CD1c-positive myeloid dendritic cell (primary cell): ENCODE results near the gene NT5C.
"Not testable (repeated sequence)": the region's sequence is repeated elsewhere in the genome, so short reads cannot be mapped to it uniquely, and the experiment has no call there.

Experiments
- DNase-seq: peaks from one replicate; pipeline ENCODE4 v3.0.0-alpha.2; 2016; ENCODE audit errors: extremely low spot score

Gene NT5C

GRCh38 chr17:75144816-75145512 lies 13.4 kb upstream of the NT5C start:
- DNase-seq, result peak; percentile 24

GRCh38 chr17:75142236-75142971 lies 10.9 kb upstream of the NT5C start:
- no peak for DNase-seq

GRCh38 chr17:75138519-75138918 lies 7.0 kb upstream of the NT5C start:
- DNase-seq, result no peak

GRCh38 chr17:75137762-75138161 lies 6.2 kb upstream of the NT5C start:
- not testable (repeated sequence) for DNase-seq

- DNase-seq, result no peak
Observed at GRCh38 chr17:75135946-75136345, 4.4 kb upstream of the NT5C start.

GRCh38 chr17:75135452-75135851 lies 3.9 kb upstream of the NT5C start:
- no peak for DNase-seq

GRCh38 chr17:75133607-75134347 lies 2.2 kb upstream of the NT5C start:
- DNase-seq, result not testable (repeated sequence)

DNA sequence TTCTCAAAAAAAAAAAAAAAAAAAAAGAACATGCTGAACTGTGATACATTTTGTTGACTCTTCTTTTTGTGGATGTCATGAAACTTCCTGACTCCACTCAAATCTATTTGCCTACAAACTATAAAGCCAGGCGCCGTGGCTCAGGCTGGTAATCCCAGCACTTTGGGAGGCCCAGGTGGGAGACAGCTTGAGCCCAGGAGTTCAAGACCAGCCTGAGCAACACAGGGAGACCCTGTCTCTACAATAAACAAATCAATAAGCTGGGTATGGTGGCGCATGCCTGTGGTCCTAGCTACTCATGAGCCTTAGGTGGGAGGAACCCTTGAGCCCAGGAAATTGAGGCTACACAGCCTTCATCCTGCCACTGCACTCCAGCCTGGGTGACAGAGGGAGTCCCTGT lies 1.5 kb upstream of the NT5C start:
- no peak for DNase-seq

GRCh38 chr17:75132018-75133000 lies 767 bp upstream of the NT5C start:
- DNase-seq, result not testable (repeated sequence)

- no peak for DNase-seq
Observed at GRCh38 chr17:75130632-75131277, 787 bp downstream of the NT5C start.

DNA sequence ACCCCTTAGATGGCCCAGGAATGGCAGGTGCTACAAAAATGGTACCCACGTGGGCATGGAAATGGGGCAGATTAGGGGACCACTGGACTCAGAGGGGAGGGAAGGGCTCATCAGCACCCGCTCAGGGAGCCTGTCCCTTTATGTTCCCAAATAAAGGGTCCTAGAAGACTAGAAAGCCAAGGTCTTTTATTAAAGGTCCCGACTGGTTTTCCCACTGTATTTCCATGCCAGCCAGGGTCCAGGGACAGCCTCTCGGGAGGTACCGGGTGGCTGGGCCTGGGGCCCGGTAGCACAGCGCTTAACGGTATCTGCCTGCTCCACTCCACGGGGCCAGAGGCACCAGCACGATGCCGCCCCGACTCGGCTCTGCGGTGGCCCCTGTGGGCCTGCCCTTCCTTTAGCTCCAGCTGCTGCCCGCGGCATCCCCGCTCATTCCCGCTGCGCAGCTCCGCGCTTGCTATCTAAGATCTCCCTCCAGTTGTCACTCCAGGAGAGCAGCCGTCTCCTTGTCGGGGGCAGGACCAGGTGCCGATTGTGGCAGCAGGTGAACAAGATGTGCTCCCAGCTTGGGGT lies 1.4 kb downstream of the NT5C start:
- DNase-seq, result no peak

- DNase-seq, result no peak
Observed at GRCh38 chr17:75129576-75129975, 2.0 kb downstream of the NT5C start.

- DNase-seq, result no peak
Observed at GRCh38 chr17:75128694-75129505, 2.6 kb downstream of the NT5C start.

DNA sequence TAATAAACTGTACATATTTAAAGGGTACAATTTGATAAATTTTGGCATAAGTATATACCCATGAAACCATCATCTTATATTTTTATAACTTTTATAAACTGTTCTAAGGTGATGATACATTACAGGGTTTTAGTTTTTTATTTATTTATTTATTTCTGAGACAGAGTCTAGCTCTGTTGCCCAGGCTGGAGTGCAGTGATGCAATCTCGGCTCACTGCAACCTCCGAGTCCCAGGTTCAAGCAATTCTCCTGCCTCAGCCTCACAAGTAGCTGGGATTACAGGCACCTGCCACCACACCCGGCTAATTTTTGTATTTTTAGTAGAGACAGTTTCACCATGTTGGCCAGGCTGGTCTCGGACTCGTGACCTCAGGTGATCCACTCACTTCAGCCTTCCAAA lies 3.6 kb downstream of the NT5C start:
- DNase-seq, result not testable (repeated sequence)

DNA sequence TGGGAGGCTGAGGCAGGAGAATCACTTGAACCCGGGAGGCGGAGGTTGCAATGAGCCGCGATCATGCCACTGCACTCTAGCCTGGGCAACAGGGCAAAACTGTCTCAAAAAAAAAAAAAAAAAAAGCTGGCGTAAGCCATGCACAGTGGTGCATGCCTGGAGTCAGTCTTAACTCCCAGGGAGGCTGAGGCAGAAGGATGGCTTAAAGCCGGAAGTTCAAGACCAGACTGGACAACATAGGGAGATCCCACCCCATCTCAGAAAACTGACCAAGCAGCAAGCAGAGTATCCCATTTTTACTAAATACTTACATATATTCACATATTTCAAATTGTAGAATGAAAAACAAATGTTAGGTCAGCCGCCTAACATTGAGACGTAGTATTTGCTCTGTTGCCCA lies 4.6 kb downstream of the NT5C start:
- DNase-seq, result no peak

DNA sequence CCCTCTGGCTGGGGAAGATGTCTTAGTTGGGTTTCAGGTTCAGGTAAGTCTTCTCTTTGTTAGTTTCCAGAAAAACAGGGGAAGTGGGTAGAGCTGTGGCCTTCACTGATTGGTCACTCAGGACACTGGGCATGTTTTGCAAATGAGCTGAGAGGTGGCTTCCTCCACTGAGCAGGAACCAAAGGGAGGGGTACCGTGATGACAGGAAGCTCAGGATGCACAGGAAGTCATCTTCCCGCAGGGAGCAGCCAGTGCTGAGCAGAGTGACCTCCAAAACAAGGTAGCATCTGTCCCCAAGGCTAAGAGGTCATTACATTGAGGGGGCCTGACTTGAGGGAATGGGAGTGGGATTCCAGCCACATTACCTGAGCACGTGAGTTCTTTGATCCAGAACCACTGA lies 5.6 kb downstream of the NT5C start:
- no peak for DNase-seq

GRCh38 chr17:75124819-75125162 lies 6.8 kb downstream of the NT5C start:
- DNase-seq, result no peak

- DNase-seq, result peak; percentile 7
Observed at GRCh38 chr17:75124041-75124818, 7.3 kb downstream of the NT5C start.

DNA sequence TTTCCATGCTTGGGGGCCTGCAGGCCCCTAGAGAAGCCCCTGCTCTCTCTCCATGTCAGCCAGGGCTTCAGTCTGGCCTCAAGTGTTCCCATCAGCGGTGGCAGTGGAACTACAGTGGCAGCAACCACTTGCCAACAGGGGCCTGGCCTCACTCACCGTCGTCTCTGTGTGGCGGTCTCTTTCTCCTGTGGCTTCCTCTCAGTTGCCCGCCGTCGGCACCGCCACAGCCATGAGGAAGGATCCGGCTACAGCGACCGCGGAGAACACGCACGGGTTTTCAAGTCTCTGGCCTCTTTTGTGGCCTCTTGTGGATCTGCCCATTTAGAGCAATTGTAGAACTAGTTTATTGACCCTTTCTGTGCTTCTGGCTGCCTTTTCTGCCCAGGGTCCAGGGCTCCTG lies 13.2 kb downstream of the NT5C start:
- DNase-seq, result no peak
